Measurements from ENCODE around the gene LDLRAD3. TPM values are rescaled to one million over a fixed set of nuclear protein-coding genes. Genes with fewer than 3 reads are reported as not detected.
A peak's percentile ranks its signal among the peaks of the same experiment; 100 is the strongest.

Gene LDLRAD3
- total RNA-seq, 1 experiment from 2014 or later, result 28.1 TPM

DNA sequence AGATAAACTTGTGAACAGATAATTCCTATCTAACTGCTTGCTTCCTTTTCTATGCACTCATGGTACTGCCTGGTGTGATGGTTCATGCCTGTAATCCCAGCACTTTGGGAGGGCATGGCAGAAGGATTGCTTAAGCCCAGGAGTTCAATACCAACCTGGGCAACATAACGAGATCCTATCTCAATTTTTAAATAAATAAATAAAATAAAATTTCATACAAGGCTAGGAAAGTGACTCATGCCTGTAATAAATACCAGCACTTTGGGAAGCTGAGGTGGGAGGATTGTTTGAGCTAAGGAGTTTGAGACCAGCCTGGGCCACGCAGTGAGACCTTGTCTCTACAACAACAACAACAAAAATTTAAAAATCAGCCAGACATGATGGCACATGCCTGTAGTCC, 178.8 kb downstream of the LDLRAD3 start:
- in situ Hi-C loops (cut with HindIII; ENCODE audit: low pct_unique_long_range_greater_than_20kb, low sequenced_read_pairs), result no loop called here
- no peaks in the 10 kb centered on the region for H3K9me3 ChIP-seq (ENCODE audit: control insufficient read depth, insufficient read depth, low read depth, low read length)
- no peaks in the 10 kb centered on the region for H3K36me3 ChIP-seq (ENCODE audit: control insufficient read depth, insufficient read depth, low read length)
- POLR2A ChIA-PET, result no interaction called here
- H3K27me3 ChIP-seq (ENCODE audit: control insufficient read depth, insufficient read depth, low read length), result no peaks in the 10 kb centered on the region
- TF ChIP-seq POLR2AphosphoS5 (IDR thresholded peaks at IDR 0.05; ENCODE audit: low read depth, low read length) (no peak), SIN3A (IDR thresholded peaks at IDR 0.05; ENCODE audit: borderline replicate concordance, insufficient read depth, low read depth, low read length) (no peak), TCF7L2 (IDR thresholded peaks at IDR 0.05; ENCODE audit: low read depth, low read length) (no peak)
- intact Hi-C loops (cut with micrococcal nuclease; ENCODE audit: unreplicated experiment), result no loop called here
- CTCF ChIA-PET, result no interaction called here
- ATAC-seq (peak; percentile 64), DNase-seq (ENCODE audit: low read depth, low spot score) (no peak)
- peak overlapping the region; percentile 51; the same call in 1 of the 2 replicates for H3K27ac ChIP-seq (ENCODE audit: low read length)
- no TSS peak for BruUV-seq (replicated peaks)
- H3K4me1 ChIP-seq (ENCODE audit: control insufficient read depth, insufficient read depth, low read length), result peaks cover 31% of the 10 kb centered on the region
- H3K4me3 ChIP-seq (ENCODE audit: low read depth in 2 of 2, low read length in 2 of 2), result no peak overlapping the region

DNA sequence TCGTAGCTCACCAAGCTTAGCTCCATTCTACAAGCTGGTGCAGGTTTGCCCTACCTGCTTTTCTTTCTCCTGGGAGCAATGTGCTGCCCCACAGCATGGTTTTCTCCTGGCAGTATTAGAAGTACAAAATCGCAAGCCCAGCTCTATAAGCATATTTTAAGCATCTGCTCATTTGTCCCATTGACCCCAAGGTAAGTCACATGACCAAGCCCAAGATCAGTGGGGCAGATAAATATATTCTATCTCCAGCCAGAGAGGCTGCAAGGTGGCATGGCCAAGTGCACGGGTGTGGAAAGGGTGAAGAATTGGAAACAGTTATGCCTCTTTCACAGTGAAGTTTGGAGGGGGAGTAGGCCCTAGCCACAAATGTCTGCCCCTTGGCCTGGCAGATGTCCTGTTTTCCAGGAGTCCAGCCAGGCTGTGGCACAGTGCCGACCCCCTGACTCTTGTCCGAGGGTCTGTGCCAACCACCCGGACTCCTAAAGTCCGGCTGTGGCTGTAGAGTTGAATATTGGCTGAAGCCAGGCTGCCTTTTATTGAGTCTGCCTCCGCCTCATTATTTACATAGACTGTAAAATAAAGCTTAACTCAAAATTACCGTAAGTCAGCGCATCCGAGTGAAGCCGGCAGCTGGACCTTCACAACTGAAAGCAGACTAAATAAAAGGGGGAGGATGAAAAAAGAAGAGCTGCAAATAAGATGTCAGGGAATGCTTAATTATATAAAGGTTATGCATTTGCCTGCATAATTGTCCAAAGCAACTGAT, 179.7 kb downstream of the LDLRAD3 start:
- DNase-seq (ENCODE audit: low read depth, low spot score) (no peak), ATAC-seq (no peak)
- H3K4me3 ChIP-seq (ENCODE audit: low read depth in 2 of 2, low read length in 2 of 2), result no peak overlapping the region
- 0 out of 2 replicates have a peak overlapping the region, but pooled peaks have one; percentile 27 for H3K27ac ChIP-seq (ENCODE audit: low read length)
- no peaks in the 10 kb centered on the region for H3K27me3 ChIP-seq (ENCODE audit: control insufficient read depth, insufficient read depth, low read length)
- CTCF ChIA-PET, result interaction anchor here (1.4 kb wide), 1 partner anchor 8 kb away, joined by 10 read pairs; no protein-coding TSS in a partner anchor
- H3K36me3 ChIP-seq (ENCODE audit: control insufficient read depth, insufficient read depth, low read length), result no peaks in the 10 kb centered on the region
- POLR2A ChIA-PET, result interaction anchor here (0.6 to 0.7 kb wide), 2 partner anchors 235 to 1708 kb away, joined by 3 to 6 read pairs; no protein-coding TSS in a partner anchor
- no TSS peak for BruUV-seq (replicated peaks)
- peaks cover 31% of the 10 kb centered on the region for H3K4me1 ChIP-seq (ENCODE audit: control insufficient read depth, insufficient read depth, low read length)
- in situ Hi-C loops (cut with HindIII; ENCODE audit: low pct_unique_long_range_greater_than_20kb, low sequenced_read_pairs), result no loop called here
- no peaks in the 10 kb centered on the region for H3K9me3 ChIP-seq (ENCODE audit: control insufficient read depth, insufficient read depth, low read depth, low read length)
- no peak for TF ChIP-seq TCF7L2 (IDR thresholded peaks at IDR 0.05; ENCODE audit: low read depth, low read length)
- no peak for TF ChIP-seq SIN3A (IDR thresholded peaks at IDR 0.05; ENCODE audit: borderline replicate concordance, insufficient read depth, low read depth, low read length)
- TF ChIP-seq, protein P1, sequence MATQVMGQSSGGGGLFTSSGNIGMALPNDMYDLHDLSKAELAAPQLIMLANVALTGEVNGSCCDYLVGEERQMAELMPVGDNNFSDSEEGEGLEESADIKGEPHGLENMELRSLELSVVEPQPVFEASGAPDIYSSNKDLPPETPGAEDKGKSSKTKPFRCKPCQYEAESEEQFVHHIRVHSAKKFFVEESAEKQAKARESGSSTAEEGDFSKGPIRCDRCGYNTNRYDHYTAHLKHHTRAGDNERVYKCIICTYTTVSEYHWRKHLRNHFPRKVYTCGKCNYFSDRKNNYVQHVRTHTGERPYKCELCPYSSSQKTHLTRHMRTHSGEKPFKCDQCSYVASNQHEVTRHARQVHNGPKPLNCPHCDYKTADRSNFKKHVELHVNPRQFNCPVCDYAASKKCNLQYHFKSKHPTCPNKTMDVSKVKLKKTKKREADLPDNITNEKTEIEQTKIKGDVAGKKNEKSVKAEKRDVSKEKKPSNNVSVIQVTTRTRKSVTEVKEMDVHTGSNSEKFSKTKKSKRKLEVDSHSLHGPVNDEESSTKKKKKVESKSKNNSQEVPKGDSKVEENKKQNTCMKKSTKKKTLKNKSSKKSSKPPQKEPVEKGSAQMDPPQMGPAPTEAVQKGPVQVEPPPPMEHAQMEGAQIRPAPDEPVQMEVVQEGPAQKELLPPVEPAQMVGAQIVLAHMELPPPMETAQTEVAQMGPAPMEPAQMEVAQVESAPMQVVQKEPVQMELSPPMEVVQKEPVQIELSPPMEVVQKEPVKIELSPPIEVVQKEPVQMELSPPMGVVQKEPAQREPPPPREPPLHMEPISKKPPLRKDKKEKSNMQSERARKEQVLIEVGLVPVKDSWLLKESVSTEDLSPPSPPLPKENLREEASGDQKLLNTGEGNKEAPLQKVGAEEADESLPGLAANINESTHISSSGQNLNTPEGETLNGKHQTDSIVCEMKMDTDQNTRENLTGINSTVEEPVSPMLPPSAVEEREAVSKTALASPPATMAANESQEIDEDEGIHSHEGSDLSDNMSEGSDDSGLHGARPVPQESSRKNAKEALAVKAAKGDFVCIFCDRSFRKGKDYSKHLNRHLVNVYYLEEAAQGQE (IDR thresholded peaks at IDR 0.05; ENCODE audit: insufficient read depth in 1 of 2, low read depth in 2 of 2, low read length in 1 of 2), result no peak
- TF ChIP-seq, protein P2, sequence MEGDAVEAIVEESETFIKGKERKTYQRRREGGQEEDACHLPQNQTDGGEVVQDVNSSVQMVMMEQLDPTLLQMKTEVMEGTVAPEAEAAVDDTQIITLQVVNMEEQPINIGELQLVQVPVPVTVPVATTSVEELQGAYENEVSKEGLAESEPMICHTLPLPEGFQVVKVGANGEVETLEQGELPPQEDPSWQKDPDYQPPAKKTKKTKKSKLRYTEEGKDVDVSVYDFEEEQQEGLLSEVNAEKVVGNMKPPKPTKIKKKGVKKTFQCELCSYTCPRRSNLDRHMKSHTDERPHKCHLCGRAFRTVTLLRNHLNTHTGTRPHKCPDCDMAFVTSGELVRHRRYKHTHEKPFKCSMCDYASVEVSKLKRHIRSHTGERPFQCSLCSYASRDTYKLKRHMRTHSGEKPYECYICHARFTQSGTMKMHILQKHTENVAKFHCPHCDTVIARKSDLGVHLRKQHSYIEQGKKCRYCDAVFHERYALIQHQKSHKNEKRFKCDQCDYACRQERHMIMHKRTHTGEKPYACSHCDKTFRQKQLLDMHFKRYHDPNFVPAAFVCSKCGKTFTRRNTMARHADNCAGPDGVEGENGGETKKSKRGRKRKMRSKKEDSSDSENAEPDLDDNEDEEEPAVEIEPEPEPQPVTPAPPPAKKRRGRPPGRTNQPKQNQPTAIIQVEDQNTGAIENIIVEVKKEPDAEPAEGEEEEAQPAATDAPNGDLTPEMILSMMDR (IDR thresholded peaks at IDR 0.05), result no peak
- TF ChIP-seq POLR2AphosphoS5 (IDR thresholded peaks at IDR 0.05; ENCODE audit: low read depth, low read length), result no peak
- intact Hi-C loops (cut with micrococcal nuclease; ENCODE audit: unreplicated experiment), result no loop called here

DNA sequence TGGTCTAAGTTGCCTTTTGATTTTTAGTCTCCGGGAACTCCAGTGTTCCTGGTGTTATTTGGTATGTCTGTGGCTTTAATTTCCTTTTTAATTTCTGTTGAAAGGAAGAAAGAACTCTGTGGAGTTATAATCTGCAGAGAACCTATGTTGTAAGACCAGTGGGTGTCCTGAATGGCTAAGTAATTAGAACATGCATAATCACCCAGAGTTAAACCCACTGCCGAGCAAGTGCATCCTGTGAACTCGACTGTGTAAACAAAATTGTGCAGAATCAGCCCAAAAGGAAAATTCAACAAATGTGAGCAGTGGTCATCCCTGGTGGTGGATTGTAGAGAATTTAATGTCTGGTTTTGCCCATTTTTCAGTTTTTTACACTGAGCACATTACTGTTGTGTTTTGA, 182.8 kb downstream of the LDLRAD3 start:
- DNase-seq (ENCODE audit: low read depth, low spot score) (no peak), ATAC-seq (no peak)
- no TSS peak for BruUV-seq (replicated peaks)
- H3K9me3 ChIP-seq (ENCODE audit: control insufficient read depth, insufficient read depth, low read depth, low read length), result no peaks in the 10 kb centered on the region
- TF ChIP-seq, protein P2 (IDR thresholded peaks at IDR 0.05), result no peak
- TF ChIP-seq TCF7L2 (IDR thresholded peaks at IDR 0.05; ENCODE audit: low read depth, low read length), result no peak
- TF ChIP-seq SIN3A (IDR thresholded peaks at IDR 0.05; ENCODE audit: borderline replicate concordance, insufficient read depth, low read depth, low read length), result no peak
- no peak for TF ChIP-seq POLR2AphosphoS5 (IDR thresholded peaks at IDR 0.05; ENCODE audit: low read depth, low read length)
- TF ChIP-seq, protein P1 (IDR thresholded peaks at IDR 0.05; ENCODE audit: insufficient read depth in 1 of 2, low read depth in 2 of 2, low read length in 1 of 2), result no peak
- in situ Hi-C loops (cut with HindIII; ENCODE audit: low pct_unique_long_range_greater_than_20kb, low sequenced_read_pairs) (no loop called here), intact Hi-C loops (cut with micrococcal nuclease; ENCODE audit: unreplicated experiment) (no loop called here)
- CTCF ChIA-PET, result no interaction called here
- no peaks in the 10 kb centered on the region for H3K27me3 ChIP-seq (ENCODE audit: control insufficient read depth, insufficient read depth, low read length)
- POLR2A ChIA-PET, result no interaction called here
- H3K36me3 ChIP-seq (ENCODE audit: control insufficient read depth, insufficient read depth, low read length), result no peaks in the 10 kb centered on the region
- H3K4me3 ChIP-seq (ENCODE audit: low read depth in 2 of 2, low read length in 2 of 2), result no peak overlapping the region
- H3K4me1 ChIP-seq (ENCODE audit: control insufficient read depth, insufficient read depth, low read length), result peaks cover 31% of the 10 kb centered on the region
- H3K27ac ChIP-seq (ENCODE audit: low read length), result no peak overlapping the region

Data from Panc1 (cell line).